GM18499 (cell line): Measurements from ENCODE around the gene ZNF644.
"Not testable (repeated sequence)": the region's sequence is repeated elsewhere in the genome, so short reads cannot be mapped to it uniquely, and the experiment has no call there.

Experiments used
- ATAC-seq: cut with Tn5 transposase; IDR thresholded peaks from one replicate; pipeline ENCODE4 v1.9.1; 2021; ENCODE audit warnings: moderate number of reproducible peaks; ENCODE audit not compliant: insufficient read depth, unreplicated experiment

The ZNF644 gene

DNA sequence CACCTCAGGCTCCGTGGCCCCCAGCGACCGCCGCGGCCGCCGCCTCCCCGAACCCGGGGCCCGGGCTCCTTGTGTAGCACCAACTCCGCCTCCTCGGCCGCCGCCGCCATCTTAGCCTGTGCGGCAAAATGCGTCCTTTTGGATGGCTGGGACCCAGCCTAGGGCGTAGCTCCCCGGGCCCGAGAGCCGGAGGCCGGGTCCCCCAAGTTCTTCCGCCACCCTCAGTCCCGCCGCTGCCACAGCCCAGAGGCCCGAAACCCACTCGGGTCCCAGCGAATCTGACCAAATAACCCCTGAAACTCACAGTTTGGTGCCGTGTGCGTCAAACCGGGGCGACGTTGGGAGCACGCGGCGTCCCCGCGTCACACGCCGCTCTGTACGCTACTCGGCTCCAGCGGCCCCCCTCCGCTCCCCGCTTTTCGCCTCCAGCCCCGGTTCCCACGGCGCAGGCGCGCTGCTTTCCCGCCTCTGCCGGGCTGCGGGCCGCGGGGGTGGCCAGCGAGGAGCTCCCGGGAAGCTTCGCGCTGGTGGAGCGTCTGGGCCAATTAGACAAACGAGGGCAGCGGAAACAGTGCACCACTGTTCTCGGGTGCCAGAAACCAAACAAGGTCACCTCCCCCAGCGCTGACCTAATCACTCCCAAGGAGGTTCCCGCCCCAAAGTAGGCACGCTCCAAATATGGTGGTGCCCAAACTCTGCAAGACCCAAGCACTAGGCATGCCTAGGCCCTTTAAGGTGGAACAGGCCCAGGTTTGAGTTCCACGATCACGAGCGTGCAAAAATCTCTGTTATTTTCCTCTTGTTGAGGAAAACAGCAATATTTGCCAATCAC lies at the start of gene ZNF644:
Gene ZNF644, minus strand, starts transcription at position 350 of the 832 bp plus-strand sequence. CDS start 39,682 bp downstream, outside the sequence.
- ATAC-seq = peak; percentile 76

DNA sequence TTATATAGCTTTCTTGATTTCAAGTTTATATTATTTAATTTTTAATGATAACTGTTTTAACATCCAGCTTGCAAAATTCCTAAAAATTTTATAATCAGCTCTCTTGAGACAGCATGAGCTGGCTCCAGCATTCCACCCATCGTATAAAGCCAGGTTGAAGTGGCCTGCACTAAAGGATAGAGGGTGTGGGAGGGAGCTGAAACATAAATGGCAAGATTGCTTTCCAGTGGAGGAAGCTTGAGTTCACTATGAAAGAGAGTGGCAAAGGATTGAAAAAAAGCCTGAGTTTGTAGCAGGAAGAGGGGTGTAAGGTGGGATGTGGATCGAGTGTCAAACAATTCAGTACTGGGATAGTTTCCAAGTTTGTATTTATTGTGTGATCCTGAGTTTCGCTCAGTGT lies 48.5 kb upstream of the ZNF644 start:
- no peak for ATAC-seq

DNA sequence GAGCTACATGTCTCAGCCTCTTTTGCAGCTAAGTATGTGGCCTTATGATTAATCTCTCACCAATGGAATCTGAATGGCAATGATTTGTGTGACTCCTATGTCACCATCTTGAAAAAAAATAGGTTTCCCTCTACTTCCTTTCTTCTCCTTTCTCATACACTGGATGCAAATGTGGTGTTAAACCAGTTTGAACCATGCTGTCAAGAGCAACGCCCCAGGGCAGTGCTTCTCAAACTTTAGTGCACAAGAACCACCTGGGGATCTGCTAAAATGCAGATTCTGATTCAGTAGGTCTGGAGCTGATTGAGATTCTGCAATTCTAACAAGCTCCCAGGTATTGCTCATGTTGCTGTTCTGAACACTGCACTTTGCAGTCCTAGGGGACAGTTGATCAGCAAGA lies 44.7 kb upstream of the ZNF644 start:
- ATAC-seq = no peak

DNA sequence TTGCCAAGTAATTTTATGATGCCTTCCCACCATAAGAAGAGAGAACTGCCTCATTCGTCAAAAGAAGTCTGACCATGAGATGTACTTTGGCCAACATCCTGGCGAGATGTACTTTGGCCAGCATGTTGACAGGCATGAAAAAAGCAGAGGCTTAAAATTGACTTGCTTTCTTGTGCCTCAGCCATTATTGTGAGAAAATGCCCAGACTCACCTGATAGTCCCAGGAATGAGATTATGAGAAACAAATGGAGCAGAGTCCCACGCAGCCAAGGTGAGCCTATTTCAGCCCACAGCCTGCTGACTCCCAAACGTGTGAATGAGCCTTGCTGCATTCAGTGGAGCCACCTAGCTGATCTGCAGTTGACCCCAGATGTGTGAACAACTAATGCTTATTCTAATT lies 43.5 kb upstream of the ZNF644 start:
- ATAC-seq = no peak

DNA sequence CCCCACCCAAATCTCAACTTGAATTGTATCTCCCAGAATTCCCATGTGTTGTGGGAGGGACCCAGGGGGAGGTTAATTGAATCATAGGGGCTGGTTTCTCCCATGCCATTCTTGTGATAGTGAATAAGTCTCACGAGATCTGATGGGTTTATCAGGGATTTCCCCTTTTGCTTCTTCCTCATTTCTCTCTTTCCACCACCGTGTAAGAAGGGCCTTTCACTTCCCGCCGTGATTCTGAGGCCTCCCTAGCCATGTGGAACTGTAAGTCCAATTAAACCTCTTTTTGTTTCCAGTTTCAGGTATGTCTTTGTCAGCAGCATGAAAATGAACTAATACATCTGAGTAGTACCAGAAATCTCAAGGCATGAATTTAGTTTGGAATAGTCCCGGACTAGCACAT lies 41.6 kb upstream of the ZNF644 start:
- not testable (repeated sequence) for ATAC-seq

DNA sequence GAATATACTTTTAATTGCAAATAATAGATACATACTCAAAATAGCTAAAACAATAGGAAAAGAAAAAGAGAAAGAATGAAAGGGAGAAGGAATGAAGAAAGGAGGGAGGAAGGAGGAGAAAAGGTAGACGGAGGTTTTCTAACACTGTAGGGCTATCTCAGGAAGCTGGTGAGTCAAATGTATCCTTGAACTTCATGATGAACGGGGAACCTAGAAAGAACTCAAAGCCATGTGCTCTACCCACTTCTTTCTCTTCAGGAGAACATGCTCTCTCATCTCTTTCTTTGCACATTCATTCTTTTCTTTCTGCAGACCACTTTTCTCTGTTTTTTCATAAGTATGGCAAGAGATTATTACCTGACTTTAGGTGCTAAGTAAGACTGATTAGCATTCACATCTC lies 37.3 kb upstream of the ZNF644 start:
- no peak for ATAC-seq

DNA sequence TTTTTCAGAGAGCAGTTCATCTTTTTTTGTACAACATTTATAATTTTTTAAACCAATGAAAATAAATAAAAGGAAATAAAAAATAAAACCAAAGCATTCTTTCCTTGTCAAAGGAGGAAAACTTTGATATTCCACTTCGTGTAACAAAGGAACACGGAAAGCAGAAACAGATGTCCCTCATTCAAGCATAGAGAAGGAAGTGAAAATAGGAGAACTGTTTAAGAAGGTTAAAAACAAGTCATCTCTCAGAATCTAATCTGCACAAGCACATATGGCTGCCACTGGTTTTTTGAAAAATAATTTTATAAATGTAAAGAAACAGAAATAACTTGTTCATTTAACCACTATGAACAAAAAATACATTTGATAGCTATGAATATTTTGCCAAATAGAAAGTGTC lies 35.9 kb upstream of the ZNF644 start:
- no peak for ATAC-seq

DNA sequence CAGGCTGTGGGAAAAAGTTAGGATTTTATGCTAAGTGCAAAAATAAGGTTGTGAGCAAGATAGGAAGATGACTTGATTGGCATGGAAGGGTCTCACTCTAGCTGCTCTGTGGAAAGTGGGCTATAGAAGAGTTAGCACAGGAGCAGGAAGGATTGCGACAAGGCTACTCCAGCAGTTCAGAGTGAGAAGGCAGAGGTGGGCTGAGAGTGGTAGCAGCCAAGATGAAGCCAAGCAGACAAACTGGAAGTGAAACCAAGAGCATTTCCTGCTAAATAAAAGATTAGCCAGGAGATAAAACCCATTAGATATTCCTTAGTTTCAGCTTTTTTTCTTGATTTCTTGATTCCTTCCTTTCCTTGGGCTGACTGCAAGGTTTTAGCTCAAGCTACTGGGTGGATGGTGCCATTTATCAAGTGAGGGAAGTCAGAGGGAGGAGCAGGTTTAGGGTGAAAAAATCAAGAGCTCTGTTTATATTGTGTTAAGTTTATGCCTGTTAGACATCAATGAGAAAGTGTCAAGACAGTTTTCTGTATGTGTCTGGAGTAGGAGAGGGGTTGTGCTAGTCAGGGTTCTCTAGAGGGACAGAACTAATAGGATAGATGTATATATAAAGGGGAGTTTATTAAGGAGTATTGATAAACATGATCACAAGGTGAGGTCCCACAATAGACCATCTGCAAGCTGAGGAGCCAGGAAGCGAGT lies 33.1 kb upstream of the ZNF644 start:
- peak; percentile 63 for ATAC-seq

DNA sequence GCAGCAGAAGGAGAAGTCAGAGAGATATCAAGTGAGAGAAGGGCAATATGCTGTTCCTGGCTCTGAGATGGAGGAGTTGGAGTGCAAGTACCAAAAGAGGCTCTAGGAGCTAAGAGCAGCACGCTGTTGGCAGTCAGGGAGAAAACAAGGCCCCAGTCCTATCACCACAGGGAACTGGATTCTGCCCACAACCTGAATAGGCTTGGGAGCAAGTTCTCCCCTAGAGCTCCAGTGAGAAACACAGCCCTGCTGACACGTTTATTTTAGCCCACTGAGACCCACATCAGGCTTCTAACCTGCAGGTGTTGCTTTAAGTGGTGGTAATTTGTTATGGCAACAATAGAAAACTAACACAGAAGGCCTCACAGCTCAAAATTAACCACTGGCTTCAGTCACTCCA lies 31.8 kb upstream of the ZNF644 start:
- ATAC-seq = no peak

DNA sequence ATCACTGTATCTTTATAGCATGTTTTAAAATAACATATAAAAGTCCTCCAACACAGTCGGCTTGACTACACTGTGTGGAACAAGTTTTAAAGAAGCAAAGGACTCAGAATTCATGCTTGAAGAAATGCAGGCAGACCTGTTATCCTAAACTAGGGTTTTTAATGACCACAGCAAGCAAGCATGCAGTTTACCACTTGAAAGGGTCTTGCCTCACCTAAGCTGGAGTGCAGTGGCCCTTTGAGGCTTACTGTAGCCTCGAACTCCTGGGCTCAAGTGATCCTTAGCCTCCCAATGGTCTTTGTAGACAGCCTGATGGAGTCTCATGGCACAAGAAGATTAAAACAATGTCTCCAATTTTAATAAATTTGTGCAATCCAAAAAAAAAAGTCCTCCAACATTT lies 27.7 kb upstream of the ZNF644 start:
- ATAC-seq = not testable (repeated sequence)

DNA sequence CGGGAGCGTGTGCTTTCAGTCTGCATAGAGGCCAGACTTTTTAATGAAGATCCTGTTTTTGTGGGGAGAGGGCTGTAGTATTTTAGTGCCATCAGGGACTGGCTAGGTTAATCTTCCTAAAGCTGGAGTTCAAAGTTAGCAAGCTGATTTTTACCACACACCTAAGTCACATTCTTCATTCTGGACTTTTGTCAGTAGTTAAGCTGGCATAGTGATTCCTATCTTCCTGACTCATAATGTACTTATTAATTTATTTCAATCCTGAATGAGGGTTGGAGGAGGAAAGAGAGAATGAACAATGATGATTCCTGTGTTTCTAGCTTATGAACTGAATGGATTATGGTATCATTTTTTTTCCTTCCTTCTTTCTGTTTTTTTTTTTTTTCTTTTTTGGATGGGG lies 24.9 kb upstream of the ZNF644 start:
- no peak for ATAC-seq

DNA sequence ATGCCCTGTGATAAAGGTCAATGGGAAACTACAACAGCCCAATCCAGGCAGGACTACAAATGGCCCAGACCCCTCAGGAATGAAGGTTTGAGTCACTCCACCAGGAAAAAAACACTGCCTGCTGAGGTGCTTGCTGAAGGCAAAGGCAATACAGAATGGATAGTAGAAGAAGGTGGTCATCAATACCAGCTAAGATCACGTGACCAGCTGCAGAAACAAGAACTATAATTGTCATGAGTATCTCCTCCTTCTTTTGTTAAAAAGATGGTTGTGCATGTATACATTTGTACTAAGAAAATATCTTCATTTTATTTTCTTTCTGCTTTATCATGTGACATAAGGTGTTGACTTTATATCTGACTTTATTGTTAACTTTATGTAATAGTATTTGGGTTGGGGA lies 23.4 kb upstream of the ZNF644 start:
- ATAC-seq = no peak

DNA sequence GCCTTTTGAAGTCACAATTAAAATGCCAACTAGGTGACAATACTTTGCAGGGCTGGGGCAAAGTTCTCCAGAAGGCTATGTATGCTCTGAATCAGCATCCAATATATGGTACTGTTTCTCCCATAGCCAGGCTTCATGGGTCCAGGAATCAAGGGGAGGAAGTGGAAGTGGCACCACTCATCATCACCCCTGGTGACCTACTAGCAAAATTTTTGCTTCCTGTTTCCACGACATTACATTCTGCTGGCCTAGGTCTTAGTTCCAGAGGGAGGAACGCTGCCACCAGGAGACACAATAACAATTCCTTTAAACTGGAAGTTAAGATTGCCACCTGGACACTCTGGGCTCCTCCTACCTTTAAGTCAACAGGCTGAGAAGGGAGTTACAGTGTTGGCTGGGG lies 22.9 kb upstream of the ZNF644 start:
- ATAC-seq = not testable (repeated sequence)

DNA sequence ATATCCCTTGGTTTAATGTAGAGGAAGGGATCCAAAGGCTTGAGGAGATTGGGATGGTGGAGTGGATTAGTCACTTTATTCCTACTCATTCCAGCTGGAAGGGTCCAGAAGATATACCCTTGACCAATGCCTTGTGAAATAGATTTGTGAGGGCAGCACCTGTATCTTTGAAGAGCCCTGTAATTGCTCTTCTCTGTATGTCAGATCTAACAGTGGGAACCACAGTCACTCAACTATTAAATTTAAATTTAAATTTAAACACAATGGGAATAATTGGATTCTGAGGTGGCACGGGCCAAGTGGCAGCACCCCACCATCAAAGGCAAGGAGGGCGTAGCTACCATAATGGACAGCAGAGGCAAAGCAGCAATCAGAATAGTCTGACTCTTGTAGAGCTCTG lies 20.5 kb upstream of the ZNF644 start:
- ATAC-seq = not testable (repeated sequence)

DNA sequence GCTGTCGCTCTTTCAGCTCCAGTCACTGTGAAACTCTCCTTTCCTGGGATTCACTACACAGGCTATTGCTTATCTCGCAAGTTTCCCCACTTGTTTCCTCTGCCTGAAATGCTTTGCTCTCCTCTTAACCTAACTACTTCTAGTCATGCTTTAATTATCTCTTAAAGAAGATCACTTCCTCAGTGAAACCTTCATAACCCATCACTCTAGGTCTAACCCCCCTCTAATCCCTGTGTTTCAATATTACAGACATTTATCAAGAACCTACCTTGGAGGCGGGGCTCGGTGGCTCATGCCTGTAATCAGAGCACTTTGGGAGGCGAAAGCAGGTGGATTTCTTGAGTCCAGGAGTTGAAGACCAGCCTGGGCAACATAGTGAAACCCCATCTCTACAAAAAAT lies 16.7 kb upstream of the ZNF644 start:
- no peak for ATAC-seq

DNA sequence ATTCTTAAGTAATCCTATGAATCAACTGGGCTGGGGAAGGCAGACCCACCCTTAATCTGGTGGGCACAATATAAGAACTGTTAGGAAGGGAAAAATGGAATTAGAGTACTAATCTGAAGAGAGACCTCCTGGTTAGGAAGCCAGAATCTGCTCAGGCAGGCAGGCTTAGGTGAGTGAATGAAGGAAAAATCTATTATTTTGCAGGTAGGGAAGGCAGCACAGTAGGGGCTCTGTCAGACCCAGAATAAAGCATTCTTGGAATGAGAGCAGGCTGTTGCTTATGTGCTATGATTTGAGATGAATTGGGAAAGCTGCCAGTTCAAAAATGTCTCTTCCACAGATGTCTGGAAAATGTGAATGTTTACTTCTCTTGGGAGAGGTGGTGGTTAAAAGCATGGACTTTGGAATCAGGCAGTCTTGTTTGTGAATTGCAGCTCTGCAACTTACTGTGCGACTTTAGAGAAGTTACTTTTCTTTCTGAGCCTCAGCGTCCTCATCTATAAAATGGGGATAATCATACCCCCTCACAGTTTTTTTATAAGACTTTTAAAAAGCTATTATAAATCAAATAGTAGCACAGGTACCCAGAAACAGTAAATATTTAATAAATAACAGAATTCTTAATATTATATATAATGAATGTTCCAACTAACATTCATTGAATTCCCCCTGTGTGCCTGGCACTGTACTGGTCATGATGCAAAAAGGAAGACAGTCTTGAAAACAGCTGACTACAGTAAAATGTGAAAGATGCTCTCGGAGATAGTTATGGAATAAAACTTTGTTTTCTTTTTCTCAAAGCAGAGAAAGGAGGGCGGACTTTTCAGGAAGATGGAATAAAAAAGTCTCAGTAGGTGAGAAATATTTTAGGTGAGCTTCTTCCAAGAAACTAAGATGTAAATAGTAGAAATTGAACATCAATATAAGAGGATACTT lies 15.3 kb upstream of the ZNF644 start:
- no peak for ATAC-seq

DNA sequence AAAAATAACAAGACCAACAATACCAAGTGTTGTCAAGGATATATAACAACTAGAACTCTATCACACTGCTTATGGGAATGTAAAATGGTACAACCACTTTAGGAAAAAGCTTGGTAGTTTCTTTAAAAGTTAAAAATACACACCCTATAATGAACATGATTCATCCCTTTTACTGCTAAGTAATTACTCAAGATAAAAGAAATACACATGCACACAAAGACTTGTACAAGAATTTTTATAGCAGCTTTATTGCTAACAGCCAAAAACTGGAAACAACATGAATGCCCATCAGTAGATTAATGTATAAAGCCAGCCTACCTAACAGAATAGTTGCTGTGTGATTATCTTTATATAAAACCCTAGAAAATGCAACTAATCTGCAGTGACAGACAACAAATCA lies 10.5 kb upstream of the ZNF644 start:
- ATAC-seq = no peak

DNA sequence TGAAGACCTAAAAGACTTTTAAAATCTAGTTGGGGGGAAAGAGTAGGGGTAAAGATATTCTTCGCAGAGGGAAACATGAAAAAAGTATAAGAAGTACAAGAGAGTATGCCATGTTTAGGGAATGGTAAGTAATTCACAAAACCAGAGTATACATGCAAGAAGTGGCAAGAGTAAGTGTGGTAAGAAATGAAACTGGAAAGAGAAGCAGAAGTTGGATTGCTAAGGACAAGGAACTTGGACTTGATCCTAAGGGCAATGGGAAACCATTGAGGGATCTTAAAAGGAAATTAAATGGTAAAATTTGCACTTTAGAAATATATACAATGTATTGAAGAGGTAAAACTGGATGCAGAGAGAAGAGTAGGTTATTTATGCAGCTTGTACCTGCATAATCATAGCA lies 9.2 kb upstream of the ZNF644 start:
- no peak for ATAC-seq

DNA sequence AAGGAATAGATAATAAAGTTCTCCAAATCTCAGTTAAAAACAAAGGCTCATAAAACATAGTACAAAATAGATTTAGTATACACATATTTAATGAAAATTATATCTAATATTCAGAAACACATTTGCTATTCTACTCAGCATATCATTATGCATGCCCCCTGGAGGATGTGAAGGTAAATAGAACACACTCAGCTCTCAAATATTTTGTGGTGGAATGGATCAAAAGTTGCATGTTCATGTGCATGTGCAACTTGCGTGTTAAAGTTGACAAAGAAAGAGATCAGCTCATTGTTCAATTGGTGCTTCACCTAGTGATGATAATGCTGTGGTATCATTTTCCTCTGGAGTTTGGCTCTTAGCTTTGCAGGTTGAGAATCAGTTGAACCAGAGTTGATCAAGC lies 4.9 kb upstream of the ZNF644 start:
- no peak for ATAC-seq

DNA sequence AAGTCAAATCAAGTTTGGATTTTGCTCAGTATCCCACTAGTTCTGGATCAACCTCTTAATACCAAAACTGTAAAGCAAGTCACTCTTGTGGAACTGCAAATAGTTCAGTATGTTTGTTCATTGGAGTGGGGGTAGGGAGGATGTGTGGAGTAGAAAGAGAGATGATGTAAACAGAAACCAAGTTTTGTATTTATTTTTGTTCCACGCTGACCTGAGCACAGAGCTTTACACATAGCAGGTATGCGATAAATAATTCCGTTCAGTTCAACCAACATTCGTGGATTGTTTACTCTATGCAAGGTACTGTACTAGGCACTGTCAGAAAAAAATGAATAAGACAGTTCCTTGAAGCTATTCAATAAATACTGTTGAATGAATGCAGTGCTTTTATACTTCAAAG lies 4.5 kb upstream of the ZNF644 start:
- ATAC-seq = no peak
